MM.1S (cell line): ENCODE results near the gene ODF4.

Experiments
- DNase-seq: peaks from one replicate; pipeline ENCODE4 v3.0.0-alpha.2; 2015
- H2AFZ ChIP-seq: fragments of 300-600 bp; sonication (generic); 2 replicates; pipeline ENCODE4 v1.6.0; 2016; ENCODE audit warnings: antibody characterized with exemption, low read length
- H3F3A ChIP-seq: fragments of 300-600 bp; sonication (generic); 2 replicates; pipeline ENCODE4 v1.6.1; 2016; ENCODE audit warnings: mild to moderate bottlenecking, antibody characterized with exemption, low read length, moderate library complexity, mixed read lengths; ENCODE audit not compliant: insufficient read depth
- H3K27ac ChIP-seq: fragments of 300-600 bp; sonication (generic); 2 replicates; pipeline ENCODE4 v1.5.1; 2016; ENCODE audit warnings: mild to moderate bottlenecking, low read length
- H3K27me3 ChIP-seq: fragments of 300-600 bp; sonication (generic); replicated peaks from 2 replicates; pipeline ENCODE4 v1.6.0; 2016; ENCODE audit warnings: low read length; ENCODE audit not compliant: insufficient read depth
- H3K36me3 ChIP-seq: fragments of 300-600 bp; sonication (generic); replicated peaks from 2 replicates; pipeline ENCODE4 v1.6.1; 2016; ENCODE audit warnings: mild to moderate bottlenecking, low read length, mixed read lengths; ENCODE audit not compliant: insufficient read depth
- H3K4me1 ChIP-seq: fragments of 300-600 bp; sonication (generic); 2 replicates; pipeline ENCODE4 v1.6.1; 2016; ENCODE audit warnings: low read length, mixed read lengths
- H3K4me2 ChIP-seq: fragments of 300-600 bp; sonication (generic); 2 replicates; pipeline ENCODE4 v1.6.0; 2016; ENCODE audit warnings: low read depth, low read length
- H3K4me3 ChIP-seq: fragments of 300-600 bp; sonication (generic); 2 replicates; pipeline ENCODE4 v1.5.1; 2016; ENCODE audit warnings: low read length, mixed read lengths
- H3K79me2 ChIP-seq: fragments of 300-600 bp; sonication (generic); 2 replicates; pipeline ENCODE4 v1.6.1; 2016; ENCODE audit warnings: mixed run types, low read length, mixed read lengths
- H3K9ac ChIP-seq: fragments of 300-600 bp; sonication (generic); 2 replicates; pipeline ENCODE4 v1.6.1; 2016; ENCODE audit warnings: low read length, mixed read lengths
- H3K9me2 ChIP-seq: fragments of 300-600 bp; sonication (generic); replicated peaks from 2 replicates; pipeline ENCODE4 v1.6.1; 2016; ENCODE audit warnings: mild to moderate bottlenecking, low read length, mixed read lengths; ENCODE audit not compliant: insufficient read depth
- H3K9me3 ChIP-seq: fragments of 300-600 bp; sonication (generic); replicated peaks from 2 replicates; pipeline ENCODE4 v1.6.1; 2016; ENCODE audit warnings: mild to moderate bottlenecking, low read length, mixed read lengths; ENCODE audit not compliant: insufficient read depth
- H4K20me1 ChIP-seq: fragments of 300-600 bp; sonication (generic); 2 replicates; pipeline ENCODE4 v1.6.1; 2016; ENCODE audit warnings: mild to moderate bottlenecking, low read length, moderate library complexity, mixed read lengths; ENCODE audit not compliant: insufficient read depth
- EZH2 ChIP-seq: fragments of 300-600 bp; sonication (generic); optimal IDR thresholded peaks from 2 replicates; pipeline ENCODE3; 2017; ENCODE audit warnings: low read depth, mild to moderate bottlenecking, antibody characterized with exemption, low read length, mixed read lengths
- EZH2phosphoT487 ChIP-seq: fragments of 300-600 bp; sonication (generic); IDR thresholded peaks from 2 replicates; pipeline ENCODE4 v1.6.1; 2018; ENCODE audit warnings: antibody characterized with exemption, low read length
- TF ChIP-seq, protein P1 (sequence below): fragments of 300-600 bp; sonication (generic); IDR thresholded peaks from 2 replicates; pipeline ENCODE4 v1.5.1; 2016; ENCODE audit warnings: antibody characterized with exemption, low read length, mixed read lengths

Gene ODF4

DNA sequence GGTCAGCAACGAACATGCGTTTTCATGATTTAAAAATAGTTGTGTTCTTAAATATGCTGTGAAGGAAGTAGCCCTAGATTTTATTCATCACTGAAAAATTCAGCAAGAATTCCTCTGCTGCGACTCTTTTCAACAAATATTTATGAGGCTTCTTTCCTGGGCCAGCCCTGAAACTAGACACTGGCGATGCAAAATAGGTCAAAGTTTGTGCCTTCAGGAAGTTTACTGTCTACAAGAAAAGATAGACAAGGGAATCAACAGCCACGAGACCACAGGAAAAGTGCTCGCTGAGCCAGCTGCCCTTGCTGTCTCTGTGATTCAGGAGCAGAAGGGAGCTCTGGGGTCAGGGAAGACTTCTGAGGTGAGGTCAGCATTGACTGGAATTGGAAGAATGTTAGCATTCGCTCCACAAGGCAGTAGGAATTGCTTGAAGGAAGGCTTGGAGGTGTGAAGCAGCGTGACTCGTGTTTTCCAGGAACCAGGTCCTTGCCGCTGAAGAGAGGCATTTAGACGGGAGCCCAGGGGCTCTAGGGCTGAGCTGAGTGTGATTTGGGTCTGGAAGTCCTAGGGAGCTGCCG is 45.2 kb downstream of the ODF4 start:
- peaks cover 15% of the 10 kb centered on the region for H3K4me1 ChIP-seq
- no peak overlapping the region for H3K9ac ChIP-seq
- H4K20me1 ChIP-seq, result peaks cover 15% of the 10 kb centered on the region; the same call in 1 of the 2 replicates
- H3F3A ChIP-seq, result peaks cover 26% of the 10 kb centered on the region
- H3K79me2 ChIP-seq, result peaks cover 32% of the 10 kb centered on the region
- DNase-seq, result no peak
- H3K36me3 ChIP-seq, result peaks cover 13% of the 10 kb centered on the region; the same call in 1 of the 2 replicates
- H3K4me3 ChIP-seq, result no peak overlapping the region
- TF ChIP-seq, protein P1, sequence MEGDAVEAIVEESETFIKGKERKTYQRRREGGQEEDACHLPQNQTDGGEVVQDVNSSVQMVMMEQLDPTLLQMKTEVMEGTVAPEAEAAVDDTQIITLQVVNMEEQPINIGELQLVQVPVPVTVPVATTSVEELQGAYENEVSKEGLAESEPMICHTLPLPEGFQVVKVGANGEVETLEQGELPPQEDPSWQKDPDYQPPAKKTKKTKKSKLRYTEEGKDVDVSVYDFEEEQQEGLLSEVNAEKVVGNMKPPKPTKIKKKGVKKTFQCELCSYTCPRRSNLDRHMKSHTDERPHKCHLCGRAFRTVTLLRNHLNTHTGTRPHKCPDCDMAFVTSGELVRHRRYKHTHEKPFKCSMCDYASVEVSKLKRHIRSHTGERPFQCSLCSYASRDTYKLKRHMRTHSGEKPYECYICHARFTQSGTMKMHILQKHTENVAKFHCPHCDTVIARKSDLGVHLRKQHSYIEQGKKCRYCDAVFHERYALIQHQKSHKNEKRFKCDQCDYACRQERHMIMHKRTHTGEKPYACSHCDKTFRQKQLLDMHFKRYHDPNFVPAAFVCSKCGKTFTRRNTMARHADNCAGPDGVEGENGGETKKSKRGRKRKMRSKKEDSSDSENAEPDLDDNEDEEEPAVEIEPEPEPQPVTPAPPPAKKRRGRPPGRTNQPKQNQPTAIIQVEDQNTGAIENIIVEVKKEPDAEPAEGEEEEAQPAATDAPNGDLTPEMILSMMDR, result no peak
- TF ChIP-seq EZH2phosphoT487, result no peak
- no peak overlapping the region for H2AFZ ChIP-seq
- H3K4me2 ChIP-seq, result no peak overlapping the region
- no peaks in the 10 kb centered on the region for H3K9me3 ChIP-seq
- H3K27me3 ChIP-seq, result no peaks in the 10 kb centered on the region
- H3K27ac ChIP-seq, result no peak overlapping the region
- no peaks in the 10 kb centered on the region for H3K9me2 ChIP-seq

DNA sequence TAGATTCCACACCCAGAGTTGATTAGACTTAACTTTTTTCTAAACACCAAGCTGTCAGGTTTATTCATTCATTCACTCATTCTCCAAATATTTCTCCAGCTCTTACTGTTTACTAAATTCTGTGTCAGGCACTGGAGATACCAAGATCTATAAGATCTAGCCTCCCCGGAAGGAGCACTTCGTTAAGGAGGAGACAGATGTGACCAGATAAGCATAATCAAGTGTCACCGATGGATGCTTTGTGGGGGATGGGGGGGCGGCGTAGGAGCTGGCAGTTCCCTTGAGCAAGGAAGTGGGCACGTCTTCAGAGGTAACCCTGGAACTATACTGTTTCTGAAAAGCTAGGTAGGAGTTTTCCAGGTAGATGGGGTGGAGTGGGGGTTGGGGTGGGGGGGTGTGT is 47.2 kb downstream of the ODF4 start:
- H3K4me2 ChIP-seq, result no peak overlapping the region
- H3F3A ChIP-seq, result peaks cover 7% of the 10 kb centered on the region
- H3K9me3 ChIP-seq, result no peaks in the 10 kb centered on the region
- H3K36me3 ChIP-seq, result no peaks in the 10 kb centered on the region; the same call in 1 of the 2 replicates
- no peak for DNase-seq
- H3K4me3 ChIP-seq, result no peak overlapping the region
- H3K79me2 ChIP-seq, result peaks cover 12% of the 10 kb centered on the region
- no peaks in the 10 kb centered on the region for H3K4me1 ChIP-seq
- no peak overlapping the region for H3K9ac ChIP-seq
- no peaks in the 10 kb centered on the region for H4K20me1 ChIP-seq
- H2AFZ ChIP-seq, result no peak overlapping the region
- no peaks in the 10 kb centered on the region for H3K9me2 ChIP-seq
- no peak overlapping the region for H3K27ac ChIP-seq
- no peaks in the 10 kb centered on the region for H3K27me3 ChIP-seq
- no peak for TF ChIP-seq EZH2
- TF ChIP-seq, protein P1, result no peak

DNA sequence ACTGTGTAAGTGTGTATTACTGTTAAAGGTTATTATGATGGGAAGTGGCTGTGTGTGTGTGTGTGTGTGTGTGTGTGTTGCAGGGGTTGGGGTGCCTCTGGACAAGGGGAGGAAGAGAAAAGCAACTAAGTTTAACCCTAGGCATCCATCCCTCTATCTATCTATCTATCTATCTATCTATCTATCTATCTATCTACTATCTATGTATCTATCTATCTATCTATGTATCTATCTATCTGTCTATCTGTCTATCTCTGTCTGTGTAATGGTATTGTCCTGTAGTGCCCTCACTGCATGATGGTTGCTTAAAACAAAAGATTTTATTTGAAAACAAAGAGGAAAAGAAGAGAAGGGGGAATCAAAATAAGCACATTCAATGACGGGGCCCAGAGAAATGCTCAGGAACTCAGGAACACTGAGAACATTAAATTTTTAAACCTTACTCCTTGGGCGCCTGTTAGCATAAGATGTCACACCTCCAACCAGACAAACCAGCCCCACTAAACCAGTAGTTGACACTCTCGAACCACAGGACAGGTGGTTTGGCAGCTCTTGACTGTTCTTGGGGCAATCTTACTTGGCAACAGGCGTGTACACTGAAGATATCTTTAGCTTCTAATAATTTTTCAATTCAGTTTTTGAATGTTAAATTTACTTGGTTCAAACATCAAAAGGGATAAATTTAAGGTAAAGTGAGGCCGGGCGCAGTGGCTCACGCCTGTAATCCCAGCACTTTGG is 48.4 kb downstream of the ODF4 start:
- H4K20me1 ChIP-seq, result no peaks in the 10 kb centered on the region
- H3K4me2 ChIP-seq, result no peak overlapping the region
- no peak for DNase-seq
- H3K4me3 ChIP-seq, result no peak overlapping the region
- H2AFZ ChIP-seq, result no peak overlapping the region
- TF ChIP-seq EZH2 (no peak), EZH2phosphoT487 (no peak)
- TF ChIP-seq, protein P1, result no peak
- H3K27me3 ChIP-seq, result no peaks in the 10 kb centered on the region
- no peak overlapping the region for H3K27ac ChIP-seq
- no peaks in the 10 kb centered on the region for H3K9me2 ChIP-seq
- no peak overlapping the region for H3K9ac ChIP-seq
- no peaks in the 10 kb centered on the region for H3K36me3 ChIP-seq
- H3K79me2 ChIP-seq, result no peaks in the 10 kb centered on the region
- no peaks in the 10 kb centered on the region for H3F3A ChIP-seq
- H3K9me3 ChIP-seq, result no peaks in the 10 kb centered on the region
- H3K4me1 ChIP-seq, result no peaks in the 10 kb centered on the region
